ENCODE results near the gene IL1RAPL2.

IL1RAPL2 gene

GRCh38 chrX:105480646-105481310, 914.8 kb downstream of the IL1RAPL2 start:
- peaks cover 18% of the 10 kb centered on the region for H3K9me3 Mint-ChIP-seq
- no peaks in the 10 kb centered on the region for H3K4me1 Mint-ChIP-seq
- H3K4me3 Mint-ChIP-seq: no peak overlapping the region
- H3K27me3 Mint-ChIP-seq: no peaks in the 10 kb centered on the region
- no peak overlapping the region for H3K27ac Mint-ChIP-seq (ENCODE audit: low read depth)
- peaks cover 1% of the 10 kb centered on the region for H3K36me3 Mint-ChIP-seq (ENCODE audit: insufficient read depth)
- DNase-seq (ENCODE audit: low spot score in 2 of 2) (no peak), ATAC-seq (replicated peaks; ENCODE audit: extremely low read depth, poor library complexity, severe bottlenecking) (no peak)

GRCh38 chrX:105483011-105483410, 917.0 kb downstream of the IL1RAPL2 start:
- H3K4me1 Mint-ChIP-seq: no peaks in the 10 kb centered on the region
- H3K27me3 Mint-ChIP-seq: no peaks in the 10 kb centered on the region
- H3K36me3 Mint-ChIP-seq (ENCODE audit: insufficient read depth): peaks cover 1% of the 10 kb centered on the region
- no peak for DNase-seq (ENCODE audit: low spot score in 2 of 2)
- no peak for ATAC-seq (replicated peaks; ENCODE audit: extremely low read depth, poor library complexity, severe bottlenecking)
- peaks cover 19% of the 10 kb centered on the region for H3K9me3 Mint-ChIP-seq
- no peak overlapping the region for H3K4me3 Mint-ChIP-seq
- no peak overlapping the region for H3K27ac Mint-ChIP-seq (ENCODE audit: low read depth)

GRCh38 chrX:105488716-105489115, 922.7 kb downstream of the IL1RAPL2 start:
- Mint-ChIP-seq H3K9me3 (peaks cover 5% of the 10 kb centered on the region), H3K4me3 (no peak overlapping the region), H3K27ac (ENCODE audit: low read depth) (no peak overlapping the region), H3K4me1 (no peaks in the 10 kb centered on the region), H3K36me3 (ENCODE audit: insufficient read depth) (no peaks in the 10 kb centered on the region), H3K27me3 (no peaks in the 10 kb centered on the region)
- ATAC-seq (replicated peaks; ENCODE audit: extremely low read depth, poor library complexity, severe bottlenecking) (no peak), DNase-seq (ENCODE audit: low spot score in 2 of 2) (no peak)

GRCh38 chrX:105495376-105495775, 929.4 kb downstream of the IL1RAPL2 start:
- no peak for ATAC-seq (replicated peaks; ENCODE audit: extremely low read depth, poor library complexity, severe bottlenecking)
- no peaks in the 10 kb centered on the region for H3K4me1 Mint-ChIP-seq
- no peak for DNase-seq (ENCODE audit: low spot score in 2 of 2)
- no peaks in the 10 kb centered on the region for H3K36me3 Mint-ChIP-seq (ENCODE audit: insufficient read depth)
- no peak overlapping the region for H3K4me3 Mint-ChIP-seq
- no peak overlapping the region for H3K27ac Mint-ChIP-seq (ENCODE audit: low read depth)
- no peaks in the 10 kb centered on the region for H3K27me3 Mint-ChIP-seq
- no peaks in the 10 kb centered on the region for H3K9me3 Mint-ChIP-seq

GRCh38 chrX:105502336-105502735, 936.3 kb downstream of the IL1RAPL2 start:
- H3K27me3 Mint-ChIP-seq: no peaks in the 10 kb centered on the region
- H3K4me3 Mint-ChIP-seq: no peak overlapping the region
- ATAC-seq (replicated peaks; ENCODE audit: extremely low read depth, poor library complexity, severe bottlenecking) (no peak), DNase-seq (ENCODE audit: low spot score in 2 of 2) (no peak)
- H3K36me3 Mint-ChIP-seq (ENCODE audit: insufficient read depth): no peaks in the 10 kb centered on the region
- H3K9me3 Mint-ChIP-seq: no peaks in the 10 kb centered on the region
- H3K4me1 Mint-ChIP-seq: no peaks in the 10 kb centered on the region
- no peak overlapping the region for H3K27ac Mint-ChIP-seq (ENCODE audit: low read depth)

- no peak overlapping the region for H3K4me3 Mint-ChIP-seq
- no peaks in the 10 kb centered on the region for H3K27me3 Mint-ChIP-seq
- ATAC-seq (replicated peaks; ENCODE audit: extremely low read depth, poor library complexity, severe bottlenecking) (no peak), DNase-seq (ENCODE audit: low spot score in 2 of 2) (no peak)
- H3K36me3 Mint-ChIP-seq (ENCODE audit: insufficient read depth): no peaks in the 10 kb centered on the region
- no peaks in the 10 kb centered on the region for H3K4me1 Mint-ChIP-seq
- H3K9me3 Mint-ChIP-seq: peaks cover 23% of the 10 kb centered on the region
- no peak overlapping the region for H3K27ac Mint-ChIP-seq (ENCODE audit: low read depth)
Observed at GRCh38 chrX:105515561-105515960, 949.6 kb downstream of the IL1RAPL2 start.

- ATAC-seq (replicated peaks; ENCODE audit: extremely low read depth, poor library complexity, severe bottlenecking) (no peak), DNase-seq (ENCODE audit: low spot score in 2 of 2) (no peak)
- H3K36me3 Mint-ChIP-seq (ENCODE audit: insufficient read depth): no peaks in the 10 kb centered on the region
- H3K4me3 Mint-ChIP-seq: no peak overlapping the region
- H3K9me3 Mint-ChIP-seq: peaks cover 13% of the 10 kb centered on the region
- no peaks in the 10 kb centered on the region for H3K4me1 Mint-ChIP-seq
- no peak overlapping the region for H3K27ac Mint-ChIP-seq (ENCODE audit: low read depth)
- no peaks in the 10 kb centered on the region for H3K27me3 Mint-ChIP-seq
Observed at GRCh38 chrX:105526431-105526830, 960.4 kb downstream of the IL1RAPL2 start.

GRCh38 chrX:105527759-105528158, 961.8 kb downstream of the IL1RAPL2 start:
- DNase-seq (ENCODE audit: low spot score in 2 of 2): no peak
- H3K9me3 Mint-ChIP-seq: peaks cover 13% of the 10 kb centered on the region
- no peak overlapping the region for H3K4me3 Mint-ChIP-seq
- H3K36me3 Mint-ChIP-seq (ENCODE audit: insufficient read depth): no peaks in the 10 kb centered on the region
- no peak for ATAC-seq (replicated peaks; ENCODE audit: extremely low read depth, poor library complexity, severe bottlenecking)
- no peaks in the 10 kb centered on the region for H3K4me1 Mint-ChIP-seq
- no peaks in the 10 kb centered on the region for H3K27me3 Mint-ChIP-seq
- no peak overlapping the region for H3K27ac Mint-ChIP-seq (ENCODE audit: low read depth)

- Mint-ChIP-seq H3K27ac (ENCODE audit: low read depth) (no peak overlapping the region), H3K9me3 (peaks cover 6% of the 10 kb centered on the region), H3K4me3 (no peak overlapping the region), H3K36me3 (ENCODE audit: insufficient read depth) (no peaks in the 10 kb centered on the region), H3K4me1 (no peaks in the 10 kb centered on the region), H3K27me3 (no peaks in the 10 kb centered on the region)
- DNase-seq (ENCODE audit: low spot score in 2 of 2) (no peak), ATAC-seq (replicated peaks; ENCODE audit: extremely low read depth, poor library complexity, severe bottlenecking) (no peak)
Observed at GRCh38 chrX:105533951-105534350, 968.0 kb downstream of the IL1RAPL2 start.

- H3K27ac Mint-ChIP-seq (ENCODE audit: low read depth): no peak overlapping the region
- peaks cover 9% of the 10 kb centered on the region for H3K9me3 Mint-ChIP-seq
- H3K36me3 Mint-ChIP-seq (ENCODE audit: insufficient read depth): no peaks in the 10 kb centered on the region
- ATAC-seq (replicated peaks; ENCODE audit: extremely low read depth, poor library complexity, severe bottlenecking): no peak
- no peaks in the 10 kb centered on the region for H3K27me3 Mint-ChIP-seq
- H3K4me3 Mint-ChIP-seq: no peak overlapping the region
- no peaks in the 10 kb centered on the region for H3K4me1 Mint-ChIP-seq
- no peak for DNase-seq (ENCODE audit: low spot score in 2 of 2)
Observed at GRCh38 chrX:105543283-105543682, 977.3 kb downstream of the IL1RAPL2 start.

GRCh38 chrX:105550043-105550663, 984.2 kb downstream of the IL1RAPL2 start:
- H3K4me3 Mint-ChIP-seq: no peak overlapping the region
- no peaks in the 10 kb centered on the region for H3K27me3 Mint-ChIP-seq
- H3K4me1 Mint-ChIP-seq: no peaks in the 10 kb centered on the region
- DNase-seq (ENCODE audit: low spot score in 2 of 2): no peak
- H3K36me3 Mint-ChIP-seq (ENCODE audit: insufficient read depth): no peaks in the 10 kb centered on the region
- no peak for ATAC-seq (replicated peaks; ENCODE audit: extremely low read depth, poor library complexity, severe bottlenecking)
- no peak overlapping the region for H3K27ac Mint-ChIP-seq (ENCODE audit: low read depth)
- no peaks in the 10 kb centered on the region for H3K9me3 Mint-ChIP-seq

GRCh38 chrX:105552395-105552794, 986.4 kb downstream of the IL1RAPL2 start:
- no peak overlapping the region for H3K4me3 Mint-ChIP-seq
- no peak for DNase-seq (ENCODE audit: low spot score in 2 of 2)
- no peak overlapping the region for H3K27ac Mint-ChIP-seq (ENCODE audit: low read depth)
- no peaks in the 10 kb centered on the region for H3K36me3 Mint-ChIP-seq (ENCODE audit: insufficient read depth)
- ATAC-seq (replicated peaks; ENCODE audit: extremely low read depth, poor library complexity, severe bottlenecking): no peak
- no peaks in the 10 kb centered on the region for H3K9me3 Mint-ChIP-seq
- H3K4me1 Mint-ChIP-seq: no peaks in the 10 kb centered on the region
- no peaks in the 10 kb centered on the region for H3K27me3 Mint-ChIP-seq

GRCh38 chrX:105553118-105553517, 987.1 kb downstream of the IL1RAPL2 start:
- Mint-ChIP-seq H3K4me3 (no peak overlapping the region), H3K9me3 (no peaks in the 10 kb centered on the region), H3K36me3 (ENCODE audit: insufficient read depth) (no peaks in the 10 kb centered on the region), H3K27me3 (no peaks in the 10 kb centered on the region), H3K27ac (ENCODE audit: low read depth) (no peak overlapping the region), H3K4me1 (no peaks in the 10 kb centered on the region)
- DNase-seq (ENCODE audit: low spot score in 2 of 2): no peak
- ATAC-seq (replicated peaks; ENCODE audit: extremely low read depth, poor library complexity, severe bottlenecking): no peak
